Endothelial cell of umbilical vein (primary cell): ENCODE measurements around the gene SSH3. TPM values are rescaled to one million over a fixed set of nuclear protein-coding genes. Genes with fewer than 3 reads are reported as not detected.

Experiments used
- BruUV-seq: library from RNA; stranded (reverse); fragments of 400-500 nt; replicated peaks from 2 replicates; lab custom pipeline; 2021; lab: Mats Ljungman, UMichigan
- CTCF ChIA-PET: fragments of 300-600, 350-600 bp; sonication (Branson Sonifier 250); formaldehyde crosslinking; loops from one replicate; lab custom pipeline; 2021; ENCODE audit warnings: antibody characterized with exemption, inconsistent platforms; lab: Charles Lee
- POLR2A ChIA-PET: fragments of 300-600, 350-600 bp; sonication (Branson Sonifier 250); formaldehyde crosslinking; loops from one replicate; lab custom pipeline; 2021; ENCODE audit warnings: antibody characterized with exemption, inconsistent platforms; lab: Charles Lee
- DNase-seq: peaks from one replicate; pipeline ENCODE4 v3.0.0-alpha.2; 2011; ENCODE audit warnings: low read depth, low spot score
- FAIRE-seq: peaks from 2 replicates; lab custom pipeline; 2011; peaks lifted over from hg19 to GRCh38; lab: Jason Lieb, UNC
- H2AFZ ChIP-seq: 2 replicates; pipeline ENCODE4 v1.6.0; 2012; ENCODE audit warnings: low read depth, low read length, control low read depth, inconsistent platforms
- H3K27ac ChIP-seq: 2 replicates; pipeline ENCODE4 v1.5.1; 2011; ENCODE audit warnings: low read depth, mild to moderate bottlenecking, control low read depth, low read length, moderate library complexity; ENCODE audit not compliant: insufficient read depth
- H3K27me3 ChIP-seq, 2 experiments: 2 replicates each; pipeline versions ENCODE4 v1.6.0 to v1.6.1; 2011; ENCODE audit warnings: low read length in 2 of 2, mixed read lengths in 1 of 2; ENCODE audit not compliant: control insufficient read depth in 2 of 2, insufficient read depth in 2 of 2
- H3K36me3 ChIP-seq, 2 experiments: 2 replicates in 1 of 2; 3 replicates in 1 of 2; pipeline ENCODE4 v1.5.1; 2011; ENCODE audit warnings: low read length in 2 of 2, mild to moderate bottlenecking in 1 of 2, moderate library complexity in 1 of 2; ENCODE audit not compliant: control insufficient read depth in 2 of 2, insufficient read depth in 2 of 2; ENCODE audit errors: extremely low read depth in 1 of 2
- H3K4me1 ChIP-seq: 3 replicates; pipeline ENCODE4 v1.5.1; 2011; ENCODE audit warnings: mild to moderate bottlenecking, low read length; ENCODE audit not compliant: control insufficient read depth, insufficient read depth; ENCODE audit errors: extremely low read depth
- H3K4me2 ChIP-seq: 2 replicates; pipeline ENCODE4 v1.6.1; 2011; ENCODE audit warnings: low read length, control low read depth, mixed read lengths; ENCODE audit not compliant: insufficient read depth
- H3K4me3 ChIP-seq, 3 experiments: fragments of 200-600 bp in 1 of 3; sonication (generic), shearing (Covaris generic) in 1 of 3; replicated peaks in 1 of 3; 2 replicates each; pipeline ENCODE4 v1.5.1; 2011 to 2016; ENCODE audit warnings: control low read depth in 3 of 3, low read length in 3 of 3, mild to moderate bottlenecking in 2 of 3, inconsistent platforms in 1 of 3, low read depth in 1 of 3, moderate library complexity in 1 of 3; ENCODE audit not compliant: insufficient read depth in 1 of 3
- H3K79me2 ChIP-seq: 2 replicates; pipeline ENCODE4 v1.6.0; 2012; ENCODE audit warnings: low read length, inconsistent platforms; ENCODE audit not compliant: control insufficient read depth, insufficient read depth
- H3K9ac ChIP-seq: replicated peaks from 2 replicates; pipeline ENCODE3; 2011; ENCODE audit warnings: low read length, control low read depth; ENCODE audit not compliant: insufficient read depth; ENCODE audit errors: extremely low read depth
- H3K9me1 ChIP-seq: replicated peaks from 3 replicates; pipeline ENCODE4 v1.6.0; 2011; ENCODE audit warnings: mild to moderate bottlenecking, low read length; ENCODE audit not compliant: control insufficient read depth, insufficient read depth; ENCODE audit errors: extremely low read depth
- H3K9me3 ChIP-seq: replicated peaks from 2 replicates; pipeline ENCODE4 v1.5.1; 2012; ENCODE audit warnings: low read length, inconsistent platforms; ENCODE audit not compliant: control insufficient read depth, insufficient read depth
- H4K20me1 ChIP-seq: replicated peaks from 2 replicates; pipeline ENCODE3; 2011; ENCODE audit warnings: mild to moderate bottlenecking, low read length; ENCODE audit not compliant: control insufficient read depth, insufficient read depth; ENCODE audit errors: extremely low read depth
- EZH2 ChIP-seq: IDR thresholded peaks from 2 replicates; pipeline ENCODE4 v1.6.1; 2012; ENCODE audit warnings: borderline replicate concordance, low read depth, mild to moderate bottlenecking, moderate library complexity, low read length, inconsistent platforms; ENCODE audit not compliant: severe bottlenecking
- FOS ChIP-seq: IDR thresholded peaks from 2 replicates; pipeline ENCODE4 v1.6.1; 2011; ENCODE audit warnings: mild to moderate bottlenecking, low read length, moderate library complexity, borderline replicate concordance; ENCODE audit not compliant: insufficient read depth
- GATA2 ChIP-seq: IDR thresholded peaks from 2 replicates; pipeline ENCODE4 v1.7.0; 2011; ENCODE audit warnings: low read depth, mild to moderate bottlenecking, moderate library complexity, mixed read lengths, low read length; ENCODE audit not compliant: insufficient read length, insufficient read depth
- JUN ChIP-seq: IDR thresholded peaks from 2 replicates; pipeline ENCODE4 v1.6.1; 2011; ENCODE audit warnings: borderline replicate concordance, low read depth; ENCODE audit not compliant: insufficient read length, insufficient read depth
- MYC ChIP-seq: IDR thresholded peaks from one replicate; pipeline ENCODE4 v1.6.1; 2011; ENCODE audit warnings: mild to moderate bottlenecking, low read depth, low read length
- POLR2A ChIP-seq: IDR thresholded peaks from 2 replicates; pipeline ENCODE4 v1.6.1; 2012; ENCODE audit warnings: low read depth, mild to moderate bottlenecking, control low read depth, low read length
- POLR2AphosphoS5 ChIP-seq: IDR thresholded peaks from 2 replicates; pipeline ENCODE4 v1.6.1; 2012; ENCODE audit warnings: low read depth, mild to moderate bottlenecking, control low read depth, low read length, moderate library complexity; ENCODE audit not compliant: insufficient read depth
- dilution Hi-C: fragments of 300-500 bp; cut with MboI; formaldehyde crosslinking; loops from one replicate; pipeline ENCODE4 v1.15.0; 2019; ENCODE audit warnings: low sequenced_read_pairs; ENCODE audit not compliant: extremely low pct_ligation_motif_present
- intact Hi-C: fragments of 100-400 bp; cut with micrococcal nuclease; formaldehyde crosslinking; loops from one replicate; pipeline ENCODE4 v1.10.0; 2022
- polyA plus RNA-seq, 4 experiments: library from polyadenylated mRNA; depleted of rRNA in 3 of 4; stranded (reverse) in 3 of 4; unstranded in 1 of 4; fragments of >200 nt; gene quantifications; 2 replicates each; pipeline versions ENCODE4 v1.2.1 to v1.2.3, GENCODE V29; 2011 to 2012; ENCODE audit warnings: missing spikeins in 1 of 4
- total RNA-seq: library from RNA; stranded (reverse); gene quantifications from 2 replicates; pipeline ENCODE4 v1.2.3, GENCODE V29; 2021
- TF ChIP-seq, protein P1 (sequence below): IDR thresholded peaks from 2 replicates; pipeline ENCODE4 v1.6.1; 2011; ENCODE audit not compliant: insufficient read depth, insufficient read length
- TF ChIP-seq, protein P2 (sequence below), 2 donors: IDR thresholded peaks; 1 replicate in 1 of 2; 2 replicates in 1 of 2; pipeline ENCODE4 v1.5.1; 2011; ENCODE audit warnings: low read length in 2 of 2, mild to moderate bottlenecking in 2 of 2, moderate library complexity in 2 of 2, control low read depth in 1 of 2, inconsistent platforms in 1 of 2, low read depth in 1 of 2; ENCODE audit not compliant: insufficient read depth in 1 of 2; ENCODE audit errors: extremely low read depth in 1 of 2

Gene SSH3
- total and polyA plus RNA-seq, 2 donors (not counting 3 experiments of a cell fraction or from before 2014, with no cell fraction given): 14.3 to 16.5 TPM

DNA sequence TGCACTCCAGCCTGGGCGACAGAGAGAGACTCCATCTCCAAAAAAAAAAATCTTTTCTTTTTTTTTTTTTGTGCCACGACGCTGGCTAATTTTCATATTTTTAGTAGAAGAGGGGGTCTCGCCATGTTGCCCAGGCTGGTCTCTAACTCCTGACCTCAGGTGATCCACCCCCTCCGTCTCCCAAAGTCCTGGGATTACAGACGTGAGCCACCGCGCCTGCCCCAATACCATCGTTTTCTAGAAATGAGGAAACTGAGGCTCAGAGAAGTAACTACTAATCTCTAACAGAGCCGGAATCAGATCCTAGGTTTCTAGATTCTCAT lies 13.5 kb downstream of the SSH3 start:
- peak overlapping the region; percentile 49 for H3K9ac ChIP-seq
- H2AFZ ChIP-seq: peak overlapping the region; percentile 86
- TF ChIP-seq EZH2: no peak
- TF ChIP-seq JUN: no peak
- TF ChIP-seq, protein P1, sequence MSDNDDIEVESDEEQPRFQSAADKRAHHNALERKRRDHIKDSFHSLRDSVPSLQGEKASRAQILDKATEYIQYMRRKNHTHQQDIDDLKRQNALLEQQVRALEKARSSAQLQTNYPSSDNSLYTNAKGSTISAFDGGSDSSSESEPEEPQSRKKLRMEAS: no peak
- TF ChIP-seq GATA2: no peak
- peaks cover 6% of the 10 kb centered on the region for H3K4me1 ChIP-seq
- CTCF ChIA-PET: interaction anchor here (0.6 to 9.2 kb wide), 39 partner anchors 9 to 312 kb away, joined by 3 to 151 read pairs (median 6); partner anchors contain the start of genes ANKRD13D, GRK2, KDM2A and NUDT8
- no peaks in the 10 kb centered on the region for H3K36me3 ChIP-seq
- H3K27me3 ChIP-seq: no peaks in the 10 kb centered on the region
- H3K9me3 ChIP-seq: no peaks in the 10 kb centered on the region
- no peaks in the 10 kb centered on the region for H3K9me1 ChIP-seq
- H3K27ac ChIP-seq: peak overlapping the region; percentile 34
- FAIRE-seq (no peak), DNase-seq (no peak)
- POLR2A ChIA-PET: interaction anchor here (0.7 kb wide), 2 partner anchors 29 to 157 kb away, joined by 3 to 6 read pairs; no protein-coding TSS in a partner anchor
- peak overlapping the region; percentile 75 for H3K4me2 ChIP-seq
- no TSS peak for BruUV-seq
- H3K4me3 ChIP-seq: peak overlapping the region; percentile 22 to 75 (median 60)
- no peaks in the 10 kb centered on the region for H4K20me1 ChIP-seq
- H3K79me2 ChIP-seq: no peaks in the 10 kb centered on the region
- dilution Hi-C loops (no loop called here), intact Hi-C loops (loop anchor here (1.0 to 2.0 kb wide), 7 partner anchors 29 to 236 kb away; partner anchors contain the start of genes GRK2 and POLD4)

DNA sequence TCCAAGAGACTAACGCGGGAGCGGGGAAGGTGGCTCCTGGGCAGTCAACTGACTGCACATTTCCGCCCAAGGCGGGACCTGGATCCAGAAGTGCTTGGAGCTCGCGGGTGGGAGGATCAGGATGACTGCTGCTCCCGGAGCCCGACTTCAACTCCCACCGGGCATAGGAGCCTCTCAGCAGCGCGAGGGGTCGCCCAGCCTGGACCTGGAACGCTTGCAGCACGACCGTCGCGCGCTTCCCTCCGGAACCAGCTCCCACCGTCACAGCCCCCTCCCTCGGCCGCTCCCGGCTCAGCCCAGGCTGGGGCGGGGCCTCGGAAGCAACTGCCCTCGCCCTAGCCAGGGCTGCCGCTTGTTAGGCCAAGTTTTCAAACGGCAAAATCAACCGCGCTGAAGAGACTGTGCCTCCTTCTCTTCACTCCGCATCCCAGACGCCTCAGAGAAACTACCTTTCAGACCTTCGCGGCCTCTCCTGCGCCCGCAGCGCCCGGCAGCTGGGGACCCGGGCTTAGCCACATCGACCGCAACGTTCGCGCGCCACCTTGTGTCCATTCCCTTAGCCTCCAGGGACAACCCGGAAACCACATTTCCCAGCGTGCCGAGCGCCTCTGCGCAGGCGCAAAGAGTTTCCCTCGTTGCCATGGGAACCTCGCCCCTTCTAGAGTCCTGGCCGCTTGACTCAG lies 14.0 kb downstream of the SSH3 start:
- H3K9ac ChIP-seq: peak overlapping the region; percentile 49
- dilution Hi-C loops (no loop called here), intact Hi-C loops (loop anchor here (1.0 to 2.0 kb wide), 7 partner anchors 29 to 236 kb away; partner anchors contain the start of genes GRK2 and POLD4)
- H3K4me2 ChIP-seq: peak overlapping the region; percentile 75
- TF ChIP-seq GATA2 (no peak), MYC (no peak), JUN (no peak), EZH2 (no peak), POLR2A (peak; percentile 87), POLR2AphosphoS5 (peak; percentile 62), FOS (no peak)
- TF ChIP-seq, protein P2, sequence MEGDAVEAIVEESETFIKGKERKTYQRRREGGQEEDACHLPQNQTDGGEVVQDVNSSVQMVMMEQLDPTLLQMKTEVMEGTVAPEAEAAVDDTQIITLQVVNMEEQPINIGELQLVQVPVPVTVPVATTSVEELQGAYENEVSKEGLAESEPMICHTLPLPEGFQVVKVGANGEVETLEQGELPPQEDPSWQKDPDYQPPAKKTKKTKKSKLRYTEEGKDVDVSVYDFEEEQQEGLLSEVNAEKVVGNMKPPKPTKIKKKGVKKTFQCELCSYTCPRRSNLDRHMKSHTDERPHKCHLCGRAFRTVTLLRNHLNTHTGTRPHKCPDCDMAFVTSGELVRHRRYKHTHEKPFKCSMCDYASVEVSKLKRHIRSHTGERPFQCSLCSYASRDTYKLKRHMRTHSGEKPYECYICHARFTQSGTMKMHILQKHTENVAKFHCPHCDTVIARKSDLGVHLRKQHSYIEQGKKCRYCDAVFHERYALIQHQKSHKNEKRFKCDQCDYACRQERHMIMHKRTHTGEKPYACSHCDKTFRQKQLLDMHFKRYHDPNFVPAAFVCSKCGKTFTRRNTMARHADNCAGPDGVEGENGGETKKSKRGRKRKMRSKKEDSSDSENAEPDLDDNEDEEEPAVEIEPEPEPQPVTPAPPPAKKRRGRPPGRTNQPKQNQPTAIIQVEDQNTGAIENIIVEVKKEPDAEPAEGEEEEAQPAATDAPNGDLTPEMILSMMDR (IDR thresholded peaks at IDR 0.05; ENCODE audit: extremely low read depth in 1 of 2, insufficient read depth in 1 of 2, low read depth in 1 of 2, low read length in 2 of 2): peak; percentile 96 to 97
- TF ChIP-seq, protein P1: peak; percentile 78
- peaks cover 6% of the 10 kb centered on the region for H3K4me1 ChIP-seq
- no peaks in the 10 kb centered on the region for H3K9me3 ChIP-seq
- no peaks in the 10 kb centered on the region for H3K9me1 ChIP-seq
- CTCF ChIA-PET: interaction anchor here (0.6 to 9.2 kb wide), 43 partner anchors 9 to 312 kb away, joined by 3 to 151 read pairs (median 5); partner anchors contain the start of genes ANKRD13D, GRK2, KDM2A and NUDT8
- H3K79me2 ChIP-seq: no peaks in the 10 kb centered on the region
- no peaks in the 10 kb centered on the region for H4K20me1 ChIP-seq
- POLR2A ChIA-PET: interaction anchor here (1.1 kb wide), 1 partner anchor 62 kb away, joined by 3 read pairs; no protein-coding TSS in a partner anchor
- BruUV-seq: TSS peak; percentile 40
- FAIRE-seq: peak; percentile 97
- peak overlapping the region; percentile 22 to 75 (median 60) for H3K4me3 ChIP-seq
- peak overlapping the region; percentile 34 for H3K27ac ChIP-seq
- H3K27me3 ChIP-seq: no peaks in the 10 kb centered on the region
- H2AFZ ChIP-seq: peak overlapping the region; percentile 86
- H3K36me3 ChIP-seq: no peaks in the 10 kb centered on the region
- DNase-seq: peak; percentile 96
